A673 (cell line): ENCODE results near the gene TLR8.

Experiments
- CTCF ChIP-seq: fragments of 300-800, 200-600 bp; sonication (generic); conservative IDR thresholded peaks from 2 replicates; pipeline ENCODE4 v1.5.1; 2017; ENCODE audit warnings: low read depth, mild to moderate bottlenecking, antibody characterized with exemption, low read length, moderate library complexity, mixed read lengths
- EZH2 ChIP-seq: fragments of 200-600 bp; sonication (generic); IDR thresholded peaks from 2 replicates; pipeline ENCODE4 v1.6.1; 2017; ENCODE audit warnings: borderline replicate concordance, low read depth, mild to moderate bottlenecking, mixed read lengths, antibody characterized with exemption, low read length; ENCODE audit not compliant: poor library complexity, severe bottlenecking

GRCh38 chrX:12887767-12888166, 18.7 kb upstream of the TLR8 start:
- TF ChIP-seq EZH2 (no peak), CTCF (no peak)
